ENCODE measurements around the gene IFI27L1. TPM values are rescaled to one million over a fixed set of nuclear protein-coding genes. Genes with fewer than 3 reads are reported as not detected.

IFI27L1 gene
- total and polyA plus RNA-seq, 4 donors = 14.6 to 41.5 (median 19.9) TPM

GRCh38 chr14:94058128-94058673, 22.9 kb upstream of the IFI27L1 start:
- Histone ChIP-seq H3K27ac (ENCODE audit: low read depth in 1 of 2, low read length in 1 of 2) (no peak overlapping the region), H3K4me3 (no peak overlapping the region), H3K36me3 (ENCODE audit: control insufficient read depth in 4 of 4, insufficient read depth in 4 of 4, low read length in 4 of 4) (peaks cover 54 to 78% (median 56%) of the 10 kb centered on the region in 4 donors), H3K9ac (ENCODE audit: insufficient read depth in 1 of 2, low read length in 2 of 2) (no peak overlapping the region), H3K4me1 (ENCODE audit: control insufficient read depth in 5 of 5, insufficient read depth in 5 of 5, low read length in 5 of 5) (peaks cover 0 to 4% (median 0%) of the 10 kb centered on the region in 5 donors), H3K9me3 (ENCODE audit: control insufficient read depth in 4 of 4, insufficient read depth in 3 of 4, low read length in 3 of 4) (peaks cover 0 to 2% (median 0%) of the 10 kb centered on the region in 4 donors), H3K27me3 (ENCODE audit: control insufficient read depth in 3 of 3, insufficient read depth in 3 of 3, low read length in 2 of 3) (no peaks in the 10 kb centered on the region)
- DNase-seq = no peak
- ATAC-seq (ENCODE audit: insufficient read depth, low FRiP score) = no peak
- WGBS, 2 donors = 74 to 88% methylated on average over 1 of the region's 1 CpG
- TF ChIP-seq, protein P1, sequence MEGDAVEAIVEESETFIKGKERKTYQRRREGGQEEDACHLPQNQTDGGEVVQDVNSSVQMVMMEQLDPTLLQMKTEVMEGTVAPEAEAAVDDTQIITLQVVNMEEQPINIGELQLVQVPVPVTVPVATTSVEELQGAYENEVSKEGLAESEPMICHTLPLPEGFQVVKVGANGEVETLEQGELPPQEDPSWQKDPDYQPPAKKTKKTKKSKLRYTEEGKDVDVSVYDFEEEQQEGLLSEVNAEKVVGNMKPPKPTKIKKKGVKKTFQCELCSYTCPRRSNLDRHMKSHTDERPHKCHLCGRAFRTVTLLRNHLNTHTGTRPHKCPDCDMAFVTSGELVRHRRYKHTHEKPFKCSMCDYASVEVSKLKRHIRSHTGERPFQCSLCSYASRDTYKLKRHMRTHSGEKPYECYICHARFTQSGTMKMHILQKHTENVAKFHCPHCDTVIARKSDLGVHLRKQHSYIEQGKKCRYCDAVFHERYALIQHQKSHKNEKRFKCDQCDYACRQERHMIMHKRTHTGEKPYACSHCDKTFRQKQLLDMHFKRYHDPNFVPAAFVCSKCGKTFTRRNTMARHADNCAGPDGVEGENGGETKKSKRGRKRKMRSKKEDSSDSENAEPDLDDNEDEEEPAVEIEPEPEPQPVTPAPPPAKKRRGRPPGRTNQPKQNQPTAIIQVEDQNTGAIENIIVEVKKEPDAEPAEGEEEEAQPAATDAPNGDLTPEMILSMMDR (IDR thresholded peaks at IDR 0.05; ENCODE audit: control extremely low read depth, extremely low read depth) = no peak

DNA sequence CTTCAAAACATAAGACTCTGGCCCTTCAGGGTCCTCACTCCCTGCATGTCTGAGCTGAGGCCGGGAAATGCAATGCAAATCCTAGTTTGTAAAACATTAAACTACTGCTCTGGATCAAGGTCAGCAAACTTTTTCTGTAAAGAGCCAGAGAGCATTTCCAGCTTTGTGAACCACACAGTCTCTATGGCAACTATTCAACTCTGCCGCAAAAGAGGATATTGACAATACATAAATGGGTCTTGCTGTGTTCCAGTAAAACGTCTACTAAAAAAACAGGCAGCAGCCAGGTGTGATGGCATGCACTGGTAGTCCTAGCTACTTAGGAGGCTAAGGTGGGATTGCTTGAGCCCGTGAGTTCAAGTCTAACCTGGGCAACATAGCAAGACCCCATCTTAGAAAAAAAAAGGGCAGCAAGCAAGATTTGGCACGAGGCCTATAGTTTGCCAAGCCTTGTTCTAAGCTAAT, 22.4 kb upstream of the IFI27L1 start:
- Histone ChIP-seq H3K9ac (ENCODE audit: insufficient read depth in 1 of 2, low read length in 2 of 2) (no peak overlapping the region), H3K27me3 (ENCODE audit: control insufficient read depth in 3 of 3, insufficient read depth in 3 of 3, low read length in 2 of 3) (no peaks in the 10 kb centered on the region), H3K4me1 (ENCODE audit: control insufficient read depth in 5 of 5, insufficient read depth in 5 of 5, low read length in 5 of 5) (peaks cover 0 to 4% (median 0%) of the 10 kb centered on the region in 5 donors), H3K27ac (ENCODE audit: low read depth in 1 of 2, low read length in 1 of 2) (no peak overlapping the region), H3K9me3 (ENCODE audit: control insufficient read depth in 4 of 4, insufficient read depth in 3 of 4, low read length in 3 of 4) (peaks cover 0 to 2% (median 0%) of the 10 kb centered on the region in 4 donors), H3K4me3 (no peak overlapping the region), H3K36me3 (ENCODE audit: control insufficient read depth in 4 of 4, insufficient read depth in 4 of 4, low read length in 4 of 4) (peaks cover 54 to 78% (median 56%) of the 10 kb centered on the region in 4 donors)
- ATAC-seq (ENCODE audit: insufficient read depth, low FRiP score) = no peak
- TF ChIP-seq, protein P1 (IDR thresholded peaks at IDR 0.05; ENCODE audit: control extremely low read depth, extremely low read depth) = no peak
- peak in 1 of 3 donors; percentile 9 for DNase-seq
- 76 to 82% methylated on average over 5 of the region's 5 CpGs for WGBS, 2 donors

DNA sequence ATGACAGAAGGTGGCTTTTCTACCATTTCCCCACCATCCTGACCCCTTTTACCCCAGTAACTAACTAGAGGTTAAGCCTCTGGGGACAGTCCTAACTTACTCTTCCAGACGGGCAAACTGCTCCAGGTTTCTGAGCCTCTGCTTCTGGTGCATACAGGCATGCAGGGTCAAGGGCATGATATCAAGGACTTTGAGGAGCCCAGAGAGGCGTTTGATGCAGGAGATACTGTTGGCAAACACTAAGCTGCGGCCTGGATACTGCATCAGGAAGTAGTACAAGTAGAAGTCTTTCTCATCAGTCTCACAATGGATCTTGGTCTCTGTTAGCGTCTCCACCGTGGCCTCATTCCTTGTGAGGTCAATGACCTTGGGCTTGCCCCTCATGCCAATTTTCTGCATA, 21.1 kb upstream of the IFI27L1 start:
- H3K27me3 ChIP-seq (ENCODE audit: control insufficient read depth in 3 of 3, insufficient read depth in 3 of 3, low read length in 2 of 3) = no peaks in the 10 kb centered on the region
- H3K36me3 ChIP-seq (ENCODE audit: control insufficient read depth in 4 of 4, insufficient read depth in 4 of 4, low read length in 4 of 4) = peaks cover 45 to 66% (median 46%) of the 10 kb centered on the region in 4 donors
- H3K9ac ChIP-seq (ENCODE audit: insufficient read depth in 1 of 2, low read length in 2 of 2) = no peak overlapping the region
- DNase-seq (no peak), ATAC-seq (ENCODE audit: insufficient read depth, low FRiP score) (no peak)
- peaks cover 0 to 7% (median 0%) of the 10 kb centered on the region in 5 donors for H3K4me1 ChIP-seq (ENCODE audit: control insufficient read depth in 5 of 5, insufficient read depth in 5 of 5, low read length in 5 of 5)
- H3K9me3 ChIP-seq (ENCODE audit: control insufficient read depth in 4 of 4, insufficient read depth in 3 of 4, low read length in 3 of 4) = peaks cover 0 to 2% (median 0%) of the 10 kb centered on the region in 4 donors
- H3K4me3 ChIP-seq = no peak overlapping the region
- TF ChIP-seq, protein P1 (IDR thresholded peaks at IDR 0.05; ENCODE audit: control extremely low read depth, extremely low read depth) = no peak
- H3K27ac ChIP-seq (ENCODE audit: low read depth in 1 of 2, low read length in 1 of 2) = no peak overlapping the region
- WGBS, 2 donors = 76 to 83% methylated on average over 5 of the region's 5 CpGs
